ENCODE results near the gene ACVRL1.

ACVRL1 gene

GRCh38 chr12:51943346-51943745 lies 36.0 kb downstream of the ACVRL1 start:
- no peak overlapping the region for H3K4me3 ChIP-seq (ENCODE audit: low read depth in 1 of 2, low read length in 1 of 2)
- no peaks in the 10 kb centered on the region for H3K27me3 ChIP-seq
- no peaks in the 10 kb centered on the region for H3K36me3 ChIP-seq
- no peaks in the 10 kb centered on the region for H3K4me1 ChIP-seq (ENCODE audit: control insufficient read depth in 1 of 2, insufficient read depth in 1 of 2, low read depth in 1 of 2, low read length in 1 of 2)
- H3K9me3 ChIP-seq = no peaks in the 10 kb centered on the region
- no peak for TF ChIP-seq CTCF (IDR thresholded peaks at IDR 0.05)
- no peak overlapping the region for H3K27ac ChIP-seq

GRCh38 chr12:51944608-51945233 lies 37.4 kb downstream of the ACVRL1 start:
- no peak overlapping the region for H3K4me3 ChIP-seq (ENCODE audit: low read depth in 1 of 2, low read length in 1 of 2)
- H3K27ac ChIP-seq = no peak overlapping the region
- H3K36me3 ChIP-seq = no peaks in the 10 kb centered on the region
- no peaks in the 10 kb centered on the region for H3K9me3 ChIP-seq
- TF ChIP-seq CTCF (IDR thresholded peaks at IDR 0.05) = no peak
- H3K4me1 ChIP-seq (ENCODE audit: control insufficient read depth in 1 of 2, insufficient read depth in 1 of 2, low read depth in 1 of 2, low read length in 1 of 2) = no peaks in the 10 kb centered on the region
- H3K27me3 ChIP-seq = peaks cover 11% of the 10 kb centered on the region

GRCh38 chr12:51947246-51947996 lies 40.1 kb downstream of the ACVRL1 start:
- Histone ChIP-seq H3K9me3 (no peaks in the 10 kb centered on the region), H3K4me3 (ENCODE audit: low read depth in 1 of 2, low read length in 1 of 2) (no peak overlapping the region), H3K27ac (no peak overlapping the region), H3K27me3 (peaks cover 25% of the 10 kb centered on the region), H3K36me3 (no peaks in the 10 kb centered on the region), H3K4me1 (ENCODE audit: control insufficient read depth in 1 of 2, insufficient read depth in 1 of 2, low read depth in 1 of 2, low read length in 1 of 2) (peaks cover 11 to 12% of the 10 kb centered on the region in 2 experiments)
- no peak for TF ChIP-seq CTCF (IDR thresholded peaks at IDR 0.05)

- H3K27ac ChIP-seq = no peak overlapping the region
- peaks cover 25% of the 10 kb centered on the region for H3K27me3 ChIP-seq
- H3K4me3 ChIP-seq (ENCODE audit: low read depth in 1 of 2, low read length in 1 of 2) = no peak overlapping the region
- no peaks in the 10 kb centered on the region for H3K36me3 ChIP-seq
- H3K9me3 ChIP-seq = no peaks in the 10 kb centered on the region
- H3K4me1 ChIP-seq (ENCODE audit: control insufficient read depth in 1 of 2, insufficient read depth in 1 of 2, low read depth in 1 of 2, low read length in 1 of 2) = peaks cover 17 to 19% of the 10 kb centered on the region in 2 experiments
- no peak for TF ChIP-seq CTCF (IDR thresholded peaks at IDR 0.05)
These were observed 40.8 kb downstream of the ACVRL1 start for GRCh38 chr12:51948066-51948465.

GRCh38 chr12:51949342-51950030 lies 42.2 kb downstream of the ACVRL1 start:
- Histone ChIP-seq H3K4me3 (ENCODE audit: low read depth in 1 of 2, low read length in 1 of 2) (no peak overlapping the region), H3K27me3 (peaks cover 25% of the 10 kb centered on the region), H3K36me3 (no peaks in the 10 kb centered on the region), H3K4me1 (ENCODE audit: control insufficient read depth in 1 of 2, insufficient read depth in 1 of 2, low read depth in 1 of 2, low read length in 1 of 2) (peaks cover 30 to 33% of the 10 kb centered on the region in 2 experiments), H3K9me3 (no peaks in the 10 kb centered on the region), H3K27ac (no peak overlapping the region)
- no peak for TF ChIP-seq CTCF (IDR thresholded peaks at IDR 0.05)
